SU-DHL-6 (cell line): Measurements from ENCODE around the gene BIK.
A peak's percentile ranks its signal among the peaks of the same experiment; 100 is the strongest.

Experiments used
- H2AFZ ChIP-seq: fragments of 200-600 bp; sonication (generic); 2 replicates; pipeline ENCODE4 v1.6.1; 2014; ENCODE audit warnings: low read depth, mild to moderate bottlenecking, moderate library complexity, mixed read lengths, antibody characterized with exemption, low read length; ENCODE audit not compliant: severe bottlenecking
- H3F3A ChIP-seq: fragments of 200-600 bp; shearing (Covaris generic); 2 replicates; pipeline ENCODE4 v1.6.0; 2016; ENCODE audit warnings: antibody characterized with exemption, mild to moderate bottlenecking; ENCODE audit not compliant: insufficient read depth
- H3K27ac ChIP-seq: fragments of 200-600 bp; sonication (generic); 2 replicates; pipeline ENCODE4 v1.5.1; 2016; ENCODE audit warnings: low read depth, mild to moderate bottlenecking, low read length, moderate library complexity, mixed read lengths
- H3K27me3 ChIP-seq: fragments of 200-600 bp; sonication (generic), shearing (Covaris generic); 2 replicates; pipeline ENCODE4 v1.6.0; 2014; ENCODE audit warnings: mild to moderate bottlenecking, low read length
- H3K36me3 ChIP-seq: fragments of 200-600 bp; sonication (generic); 2 replicates; pipeline ENCODE4 v1.6.1; 2014; ENCODE audit warnings: mild to moderate bottlenecking, low read length, mixed read lengths
- H3K4me2 ChIP-seq: fragments of 300-600, 200-600 bp; shearing (Covaris generic), sonication (generic); 2 replicates; pipeline ENCODE4 v1.6.0; 2014; ENCODE audit warnings: low read length, low read depth, mild to moderate bottlenecking; ENCODE audit not compliant: poor library complexity, severe bottlenecking
- H3K4me3 ChIP-seq: fragments of 200-600 bp; sonication (generic); 2 replicates; pipeline ENCODE4 v1.5.1; 2014; ENCODE audit warnings: antibody characterized with exemption, low read length, mild to moderate bottlenecking, mixed read lengths; ENCODE audit not compliant: insufficient read depth, poor library complexity, severe bottlenecking
- H3K79me2 ChIP-seq: fragments of 200-600 bp; sonication (generic); 2 replicates; pipeline ENCODE4 v1.6.1; 2014; ENCODE audit warnings: mild to moderate bottlenecking, low read length, moderate library complexity; ENCODE audit not compliant: insufficient read depth
- H3K9ac ChIP-seq: fragments of 200-600 bp; sonication (generic); 2 replicates; pipeline ENCODE4 v1.7.0; 2014; ENCODE audit warnings: mild to moderate bottlenecking, low read length
- H3K9me2 ChIP-seq: fragments of 200-600 bp; sonication (generic); replicated peaks from 2 replicates; pipeline ENCODE4 v1.6.1; 2014; ENCODE audit warnings: low read length; ENCODE audit not compliant: insufficient read depth
- H3K9me3 ChIP-seq: fragments of 200-600 bp; sonication (generic); 2 replicates; pipeline ENCODE4 v1.6.1; 2014; ENCODE audit warnings: low read length, mixed read lengths; ENCODE audit not compliant: insufficient read depth
- H4K20me1 ChIP-seq: fragments of 200-600 bp; sonication (generic); 2 replicates; pipeline ENCODE4 v1.6.1; 2014; ENCODE audit warnings: low read depth, mild to moderate bottlenecking, antibody characterized with exemption, low read length, moderate library complexity, mixed read lengths
- EZH2phosphoT487 ChIP-seq: fragments of 200-600 bp; sonication (generic), shearing (Covaris generic); conservative IDR thresholded peaks from 2 replicates; pipeline ENCODE4 v1.6.1; 2018; ENCODE audit warnings: mild to moderate bottlenecking, antibody characterized with exemption, low read length, moderate library complexity, mixed read lengths
- TF ChIP-seq, protein P1 (sequence below): fragments of 200-600 bp; sonication (generic); IDR thresholded peaks from one replicate; pipeline ENCODE4 v1.5.1; 2017; ENCODE audit warnings: antibody characterized with exemption, mild to moderate bottlenecking, low read length, moderate library complexity; ENCODE audit not compliant: insufficient read depth, poor library complexity, severe bottlenecking

BIK gene

DNA sequence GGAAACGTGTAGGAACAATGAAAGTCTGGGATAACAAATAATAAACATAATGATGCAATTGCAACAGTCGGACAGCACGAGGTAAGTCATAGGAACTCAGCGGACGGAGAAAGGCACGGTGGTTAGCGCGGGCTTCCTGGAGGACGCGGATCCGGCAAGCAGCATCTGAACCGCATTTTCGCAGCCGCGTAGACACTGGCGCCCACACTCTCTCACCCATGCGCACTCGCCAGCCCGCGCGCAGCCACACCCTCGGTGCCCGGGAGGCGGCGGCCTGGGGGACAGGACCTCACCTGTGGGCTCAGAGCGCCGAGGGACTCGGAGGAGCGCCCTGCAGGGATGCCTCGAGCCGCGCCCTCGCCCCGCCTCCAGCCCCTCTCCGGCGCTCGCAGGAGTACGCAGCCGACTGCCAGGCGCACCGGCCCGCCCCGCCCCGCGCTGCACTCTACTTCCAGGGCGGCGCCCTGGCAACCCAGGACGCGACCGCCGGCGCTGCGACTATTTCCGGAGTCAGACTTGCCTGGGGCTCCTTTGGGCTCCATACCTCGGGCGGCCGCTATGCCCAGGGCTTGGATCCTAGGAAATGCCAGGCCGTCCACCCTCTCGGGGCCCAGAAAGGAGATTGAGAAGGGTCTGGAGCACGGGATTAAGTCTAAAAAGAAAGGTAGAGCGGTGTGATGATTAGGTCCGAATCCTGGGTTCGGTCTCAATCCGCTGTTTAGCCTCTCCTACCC is 21.4 kb upstream of the BIK start, which contains the start of gene TTLL1:
Gene TTLL1, minus strand, starts transcription at position 408 of the 734 bp plus-strand sequence. CDS start 13,805 bp downstream, outside the sequence.
- peak within 1 kb of the TSS; percentile 96 for H3K4me2 ChIP-seq
- H3F3A ChIP-seq, result peaks cover 11% of the 10 kb centered on the region; the same call in 1 of the 2 replicates
- H3K9me3 ChIP-seq, result no peaks in the 10 kb centered on the region
- TF ChIP-seq, protein P1, sequence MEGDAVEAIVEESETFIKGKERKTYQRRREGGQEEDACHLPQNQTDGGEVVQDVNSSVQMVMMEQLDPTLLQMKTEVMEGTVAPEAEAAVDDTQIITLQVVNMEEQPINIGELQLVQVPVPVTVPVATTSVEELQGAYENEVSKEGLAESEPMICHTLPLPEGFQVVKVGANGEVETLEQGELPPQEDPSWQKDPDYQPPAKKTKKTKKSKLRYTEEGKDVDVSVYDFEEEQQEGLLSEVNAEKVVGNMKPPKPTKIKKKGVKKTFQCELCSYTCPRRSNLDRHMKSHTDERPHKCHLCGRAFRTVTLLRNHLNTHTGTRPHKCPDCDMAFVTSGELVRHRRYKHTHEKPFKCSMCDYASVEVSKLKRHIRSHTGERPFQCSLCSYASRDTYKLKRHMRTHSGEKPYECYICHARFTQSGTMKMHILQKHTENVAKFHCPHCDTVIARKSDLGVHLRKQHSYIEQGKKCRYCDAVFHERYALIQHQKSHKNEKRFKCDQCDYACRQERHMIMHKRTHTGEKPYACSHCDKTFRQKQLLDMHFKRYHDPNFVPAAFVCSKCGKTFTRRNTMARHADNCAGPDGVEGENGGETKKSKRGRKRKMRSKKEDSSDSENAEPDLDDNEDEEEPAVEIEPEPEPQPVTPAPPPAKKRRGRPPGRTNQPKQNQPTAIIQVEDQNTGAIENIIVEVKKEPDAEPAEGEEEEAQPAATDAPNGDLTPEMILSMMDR, result no peak
- TF ChIP-seq EZH2phosphoT487, result no peak
- H3K36me3 ChIP-seq, result no peaks in the 10 kb centered on the region
- H3K27me3 ChIP-seq, result no peaks in the 10 kb centered on the region
- no peaks in the 10 kb centered on the region for H4K20me1 ChIP-seq
- H3K9me2 ChIP-seq, result no peaks in the 10 kb centered on the region
- peak within 1 kb of the TSS; percentile 64 for H3K9ac ChIP-seq
- H2AFZ ChIP-seq, result peak within 1 kb of the TSS; percentile 97
- H3K79me2 ChIP-seq, result no peaks in the 10 kb centered on the region
- peak within 1 kb of the TSS; percentile 17 for H3K27ac ChIP-seq
- peak within 1 kb of the TSS; percentile 61 for H3K4me3 ChIP-seq

DNA sequence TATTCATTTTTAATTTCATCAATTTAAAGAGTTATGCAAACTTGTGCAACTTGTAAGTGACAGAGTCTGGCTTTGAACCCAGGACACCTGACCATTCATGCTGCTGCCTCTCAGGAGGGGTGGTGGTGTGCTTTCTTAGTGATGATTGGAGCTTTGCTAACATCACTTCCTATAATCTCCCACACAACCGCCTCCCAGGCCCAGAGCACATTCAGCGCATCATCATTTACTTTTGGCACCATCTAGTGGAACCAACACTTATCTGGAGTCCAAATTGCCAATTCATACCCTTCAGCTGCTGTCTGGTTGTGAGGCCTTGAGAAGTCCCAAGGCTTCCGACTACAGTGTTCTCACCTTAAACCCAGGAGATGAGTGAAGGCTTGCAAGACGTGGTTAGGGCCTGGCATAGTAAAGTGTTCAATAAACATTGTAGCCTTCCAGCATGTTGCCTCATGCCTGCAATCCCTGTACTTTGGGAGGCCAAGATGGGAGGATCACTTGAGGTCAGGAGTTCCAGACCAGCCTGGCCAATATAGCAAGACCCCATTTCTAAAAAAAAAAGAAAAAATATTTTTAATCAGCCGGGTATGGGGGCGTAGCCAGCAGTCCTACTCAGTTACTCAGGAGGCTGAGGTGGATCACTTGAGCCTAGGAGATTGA is 20.3 kb upstream of the BIK start:
- Histone ChIP-seq H3K9ac (no peak overlapping the region), H3K27ac (no peak overlapping the region)
- TF ChIP-seq, protein P1, result no peak
- TF ChIP-seq EZH2phosphoT487, result no peak

DNA sequence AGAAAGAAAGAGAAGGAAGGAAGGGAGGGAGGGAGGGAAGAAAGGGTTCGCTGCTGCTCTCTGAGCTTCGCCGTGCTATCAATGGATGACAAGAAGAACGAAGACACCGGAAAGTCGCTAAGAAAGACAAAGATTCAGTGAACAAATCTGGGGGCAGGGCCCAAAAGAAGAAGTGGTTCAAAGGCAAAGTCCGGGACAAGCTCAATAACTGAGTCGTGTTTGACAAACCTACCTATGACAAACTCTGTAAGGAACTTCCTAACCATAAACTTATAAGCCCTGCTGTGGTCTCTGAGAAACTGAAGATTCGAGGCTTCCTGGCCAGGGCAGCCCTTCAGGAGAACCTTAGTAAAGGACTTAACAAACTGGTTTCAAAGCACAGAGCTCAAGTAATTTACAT is 18.5 kb upstream of the BIK start:
- Histone ChIP-seq H3K9ac (no peak overlapping the region), H3K27ac (no peak overlapping the region), H3K27me3 (no peaks in the 10 kb centered on the region), H3F3A (peaks cover 11% of the 10 kb centered on the region; the same call in 1 of the 2 replicates), H3K9me2 (no peaks in the 10 kb centered on the region), H2AFZ (no peak overlapping the region), H3K9me3 (peaks cover 9% of the 10 kb centered on the region; the same call in 1 of the 2 replicates), H3K79me2 (no peaks in the 10 kb centered on the region), H3K36me3 (no peaks in the 10 kb centered on the region), H4K20me1 (no peaks in the 10 kb centered on the region), H3K4me2 (no peak overlapping the region), H3K4me3 (no peak overlapping the region)
- TF ChIP-seq EZH2phosphoT487, result no peak
- TF ChIP-seq, protein P1, result no peak

More for the DNA sequence above, 20.3 kb upstream of the BIK start:
- no peaks in the 10 kb centered on the region for H3K79me2 ChIP-seq
- no peaks in the 10 kb centered on the region for H3K36me3 ChIP-seq
- no peaks in the 10 kb centered on the region for H3K9me3 ChIP-seq
- peaks cover 11% of the 10 kb centered on the region; the same call in 1 of the 2 replicates for H3F3A ChIP-seq
- no peak overlapping the region for H3K4me3 ChIP-seq
- no peaks in the 10 kb centered on the region for H4K20me1 ChIP-seq
- no peaks in the 10 kb centered on the region for H3K9me2 ChIP-seq
- peak overlapping the region; percentile 48 for H2AFZ ChIP-seq
- no peaks in the 10 kb centered on the region for H3K27me3 ChIP-seq
- H3K4me2 ChIP-seq, result no peak overlapping the region
